GM12891 (cell line): ENCODE data around the gene MMP24.
A peak's percentile ranks its signal among the peaks of the same experiment; 100 is the strongest.

Experiments used
- DNase-seq: peaks from one replicate; pipeline ENCODE4 v3.0.0; 2011; ENCODE audit warnings: low spot score; ENCODE audit not compliant: insufficient read length
- FAIRE-seq: peaks from 2 replicates; lab custom pipeline; 2011; peaks lifted over from hg19 to GRCh38; lab: Jason Lieb, UNC
- PAX5 ChIP-seq: IDR thresholded peaks from 2 replicates; pipeline ENCODE4 v1.6.1; 2011; ENCODE audit warnings: low read length, moderate library complexity, mild to moderate bottlenecking; ENCODE audit not compliant: insufficient read depth, severe bottlenecking
- POLR2A ChIP-seq: IDR thresholded peaks from 2 replicates; pipeline ENCODE4 v1.6.1; 2011; ENCODE audit warnings: low read depth, low read length, control low read depth
- POLR2AphosphoS5 ChIP-seq: IDR thresholded peaks from 2 replicates; pipeline ENCODE4 v1.6.1; 2011; ENCODE audit warnings: low read depth, low read length, control low read depth
- POU2F2 ChIP-seq: IDR thresholded peaks from 2 replicates; pipeline ENCODE4 v1.6.1; 2011; ENCODE audit warnings: low read depth, mild to moderate bottlenecking, control low read depth, low read length, moderate library complexity
- SPI1 ChIP-seq: IDR thresholded peaks from 2 replicates; pipeline ENCODE4 v1.6.1; 2011; ENCODE audit warnings: low read depth, low read length, control low read depth
- TAF1 ChIP-seq: IDR thresholded peaks from 2 replicates; pipeline ENCODE4 v1.6.1; 2011; ENCODE audit warnings: low read depth, low read length, control low read depth

Gene MMP24

GRCh38 chr20:35284992-35285805 lies 58.7 kb downstream of the MMP24 start:
- FAIRE-seq (peak; percentile 38), DNase-seq (no peak)
- no peak for TF ChIP-seq TAF1
- TF ChIP-seq SPI1: no peak
- no peak for TF ChIP-seq PAX5

- FAIRE-seq (peak; percentile 20), DNase-seq (no peak)
- TF ChIP-seq POLR2AphosphoS5 (no peak), SPI1 (no peak), TAF1 (no peak), POLR2A (no peak), PAX5 (no peak), POU2F2 (no peak)
These were observed 59.3 kb downstream of the MMP24 start for GRCh38 chr20:35285806-35286076.

DNA sequence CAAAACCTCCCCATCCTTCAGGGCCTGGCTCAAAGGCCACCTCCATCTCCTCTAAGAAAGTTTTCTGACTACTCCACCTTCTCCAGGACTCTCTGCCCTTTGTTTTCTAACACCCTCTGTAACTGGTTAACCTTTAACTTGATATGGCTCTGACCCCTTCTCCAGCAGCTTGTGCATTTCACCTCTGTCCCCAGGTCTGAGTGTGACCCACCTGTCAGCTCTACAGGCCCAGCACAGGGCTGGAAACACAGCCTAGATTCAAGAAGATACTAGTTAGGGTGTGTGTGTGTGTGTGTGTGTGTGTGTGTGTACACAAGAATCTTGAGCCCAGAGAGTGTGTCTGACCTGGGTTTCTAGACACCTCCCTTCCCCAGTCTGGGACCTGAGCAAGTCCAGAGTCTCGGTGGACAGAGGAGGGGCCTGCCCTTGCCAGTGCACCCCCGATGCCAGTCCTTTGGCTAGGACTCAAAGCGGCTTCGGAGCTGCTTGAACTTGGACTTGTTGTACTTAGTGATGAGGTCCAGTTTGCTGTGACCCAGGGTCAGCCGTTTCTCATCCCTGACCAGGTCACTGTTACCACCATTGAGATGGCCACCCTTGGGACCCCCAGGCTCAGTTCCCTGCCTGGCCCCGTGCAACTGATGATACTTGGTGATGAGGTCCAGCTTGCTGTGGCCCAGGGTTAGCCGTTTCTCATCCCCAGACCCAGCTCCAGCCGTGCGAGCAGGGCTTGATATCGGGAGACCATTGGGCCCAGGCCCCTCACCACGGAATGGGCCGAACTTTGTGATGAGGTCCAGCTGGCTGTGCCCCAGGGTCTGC lies 59.8 kb downstream of the MMP24 start:
- DNase-seq (no peak), FAIRE-seq (no peak)
- TF ChIP-seq SPI1: no peak
- TF ChIP-seq TAF1: no peak
- TF ChIP-seq PAX5: no peak

GRCh38 chr20:35286899-35287508 lies 60.5 kb downstream of the MMP24 start:
- DNase-seq (no peak), FAIRE-seq (no peak)
- no peak for TF ChIP-seq POLR2A
- no peak for TF ChIP-seq POLR2AphosphoS5
- no peak for TF ChIP-seq TAF1
- no peak for TF ChIP-seq SPI1
- TF ChIP-seq POU2F2: no peak
- no peak for TF ChIP-seq PAX5

GRCh38 chr20:35287509-35288324 lies 61.2 kb downstream of the MMP24 start:
- no peak for DNase-seq
- no peak for FAIRE-seq
- TF ChIP-seq SPI1 (no peak), PAX5 (no peak), TAF1 (no peak), POLR2AphosphoS5 (no peak), POLR2A (no peak), POU2F2 (no peak)

DNA sequence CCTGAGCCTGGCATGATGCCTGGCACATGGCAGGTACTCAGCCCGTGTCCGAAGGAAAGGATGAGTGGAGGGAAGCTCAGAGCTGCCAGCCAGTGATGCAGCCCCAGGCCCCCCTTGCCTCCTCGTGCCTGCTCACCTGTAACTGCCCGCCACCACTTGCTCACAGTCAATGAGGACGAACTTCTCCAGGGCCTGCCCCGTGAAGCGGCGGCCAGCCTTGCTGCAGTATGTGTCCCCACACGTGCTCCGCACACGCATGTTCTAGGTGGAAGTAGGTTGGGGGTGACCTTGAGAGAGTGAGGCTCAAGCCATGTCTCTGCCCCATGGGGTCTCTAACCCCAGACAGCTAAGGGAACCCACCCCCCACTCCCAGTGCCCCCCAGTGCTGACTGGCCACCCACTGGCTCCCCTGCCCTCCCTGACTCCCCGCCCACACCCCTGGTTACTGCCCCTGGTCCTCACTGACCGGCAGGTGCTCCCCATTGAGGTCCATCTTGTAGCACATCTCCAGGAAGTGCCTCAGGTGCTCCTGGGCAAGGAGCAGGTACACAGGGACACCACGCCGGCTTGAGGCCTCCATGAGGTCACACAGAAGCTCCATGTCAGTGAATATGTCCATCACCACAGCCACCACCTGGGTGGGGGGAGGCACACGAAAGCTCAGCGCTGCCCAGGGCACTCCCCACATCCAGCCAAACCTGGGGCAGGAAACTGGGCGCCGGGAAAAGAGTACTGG lies 62.0 kb downstream of the MMP24 start:
- FAIRE-seq: no peak

DNA sequence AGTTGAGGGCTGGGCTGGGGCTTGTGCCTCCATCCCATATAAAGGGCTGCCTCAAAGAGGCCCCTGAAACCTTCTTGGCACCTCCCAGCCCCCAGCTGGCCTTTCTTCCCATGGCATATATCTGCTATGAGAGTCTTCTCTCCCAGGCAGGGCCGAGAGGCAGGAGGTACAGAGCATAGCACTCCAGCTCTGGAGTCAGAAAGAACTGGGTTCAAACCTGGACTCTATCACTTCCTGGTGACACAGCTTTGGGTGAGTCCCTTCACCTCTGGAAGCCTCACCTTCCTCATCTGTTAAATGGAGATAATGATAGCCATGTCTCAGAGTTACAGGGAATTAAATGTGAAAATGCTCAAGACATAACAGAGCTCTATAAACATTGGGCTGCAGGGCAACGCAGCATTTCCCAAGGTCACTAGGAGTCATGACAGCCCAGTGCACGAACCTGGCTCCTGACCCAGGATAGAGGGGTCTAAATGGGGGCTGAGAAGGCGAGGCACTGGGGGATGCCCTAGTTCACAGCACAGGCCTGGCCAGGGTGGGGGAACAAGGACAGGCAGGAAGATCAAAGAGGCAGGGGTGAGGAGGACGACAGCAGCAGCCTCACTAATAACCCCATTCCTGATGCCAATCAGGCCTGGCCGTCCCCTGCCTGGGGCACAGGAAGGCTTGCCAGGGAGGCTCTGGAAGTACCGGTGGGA lies 63.8 kb downstream of the MMP24 start:
- FAIRE-seq (no peak), DNase-seq (no peak)
- TF ChIP-seq POLR2AphosphoS5: no peak
- TF ChIP-seq TAF1: no peak
- TF ChIP-seq POLR2A: no peak
- no peak for TF ChIP-seq SPI1
- TF ChIP-seq POU2F2: no peak
- no peak for TF ChIP-seq PAX5

More for the DNA sequence above, 62.0 kb downstream of the MMP24 start:
- DNase-seq: no peak
- TF ChIP-seq PAX5 (no peak), POLR2AphosphoS5 (no peak), POU2F2 (no peak), POLR2A (no peak), TAF1 (no peak), SPI1 (no peak)

DNA sequence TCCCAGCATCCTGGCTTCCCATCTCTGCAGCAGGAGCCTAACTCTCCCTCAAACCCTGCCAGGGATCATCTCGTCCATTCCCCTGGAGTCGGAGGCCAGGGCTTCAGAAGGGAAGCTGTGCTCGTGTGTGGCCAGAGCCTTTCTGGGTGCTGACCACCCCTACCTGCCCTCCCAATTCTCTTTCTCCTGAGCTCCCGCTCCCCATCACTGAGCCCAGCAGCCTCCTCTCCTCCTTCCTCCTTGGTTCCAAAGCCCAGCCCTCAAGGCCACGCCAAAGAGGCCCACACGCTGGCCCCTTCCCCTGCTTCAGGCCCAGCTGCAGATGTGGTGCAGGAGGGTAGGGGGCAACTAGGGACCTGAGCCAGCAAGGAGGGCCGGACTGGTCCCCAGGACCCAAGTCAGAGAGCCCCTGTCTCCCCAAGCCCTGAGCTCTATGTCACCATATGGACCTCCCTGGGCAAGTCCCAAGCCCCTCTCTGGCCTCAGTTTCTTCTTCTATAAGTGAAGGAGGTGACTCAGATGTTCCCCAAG lies 64.5 kb downstream of the MMP24 start:
- DNase-seq: no peak
- TF ChIP-seq POLR2A (no peak), PAX5 (no peak), SPI1 (no peak), POU2F2 (no peak), POLR2AphosphoS5 (no peak), TAF1 (no peak)
- FAIRE-seq: no peak
